ENCODE measurements around the gene PPP1CC.
"Not testable (repeated sequence)": the region's sequence is repeated elsewhere in the genome, so short reads cannot be mapped to it uniquely, and the experiment has no call there.

PPP1CC gene

GRCh38 chr12:110756611-110757010, 13.9 kb upstream of the PPP1CC start:
- in situ Hi-C loops (cut with MboI; ENCODE audit: low sequenced_read_pairs) = no loop called here

- in situ Hi-C loops (cut with MboI; ENCODE audit: low sequenced_read_pairs) = no loop called here
Observed at GRCh38 chr12:110754101-110754793, 11.6 kb upstream of the PPP1CC start.

GRCh38 chr12:110750784-110751461, 8.2 kb upstream of the PPP1CC start:
- in situ Hi-C loops (cut with MboI; ENCODE audit: low sequenced_read_pairs) = no loop called here

GRCh38 chr12:110746550-110746949, 3.9 kb upstream of the PPP1CC start:
- in situ Hi-C loops (cut with MboI; ENCODE audit: low sequenced_read_pairs) = no loop called here

GRCh38 chr12:110745542-110746284, 3.0 kb upstream of the PPP1CC start:
- in situ Hi-C loops (cut with MboI; ENCODE audit: low sequenced_read_pairs) = no loop called here

GRCh38 chr12:110744601-110745264, 2.0 kb upstream of the PPP1CC start:
- in situ Hi-C loops (cut with MboI; ENCODE audit: low sequenced_read_pairs) = no loop called here

- in situ Hi-C loops (cut with MboI; ENCODE audit: low sequenced_read_pairs) = no loop called here
Observed at GRCh38 chr12:110744151-110744571, 1.5 kb upstream of the PPP1CC start.

GRCh38 chr12:110743571-110744093, 941 bp upstream of the PPP1CC start:
- in situ Hi-C loops (cut with MboI; ENCODE audit: low sequenced_read_pairs) = no loop called here

GRCh38 chr12:110742096-110742717, 484 bp downstream of the PPP1CC start:
- in situ Hi-C loops (cut with MboI; ENCODE audit: low sequenced_read_pairs) = no loop called here

- in situ Hi-C loops (cut with MboI; ENCODE audit: low sequenced_read_pairs) = no loop called here
Observed at GRCh38 chr12:110741341-110742095, 1.2 kb downstream of the PPP1CC start.

- in situ Hi-C loops (cut with MboI; ENCODE audit: low sequenced_read_pairs) = no loop called here
Observed at GRCh38 chr12:110739894-110740293, 2.8 kb downstream of the PPP1CC start.

- in situ Hi-C loops (cut with MboI; ENCODE audit: low sequenced_read_pairs) = no loop called here
Observed at GRCh38 chr12:110739488-110739887, 3.2 kb downstream of the PPP1CC start.

- in situ Hi-C loops (cut with MboI; ENCODE audit: low sequenced_read_pairs) = no loop called here
Observed at GRCh38 chr12:110737532-110737931, 5.2 kb downstream of the PPP1CC start.

GRCh38 chr12:110737016-110737415, 5.7 kb downstream of the PPP1CC start:
- in situ Hi-C loops (cut with MboI; ENCODE audit: low sequenced_read_pairs) = not testable (repeated sequence)

GRCh38 chr12:110733900-110734299, 8.8 kb downstream of the PPP1CC start:
- in situ Hi-C loops (cut with MboI; ENCODE audit: low sequenced_read_pairs) = no loop called here

GRCh38 chr12:110733089-110733715, 9.5 kb downstream of the PPP1CC start:
- in situ Hi-C loops (cut with MboI; ENCODE audit: low sequenced_read_pairs) = no loop called here

GRCh38 chr12:110732572-110732971, 10.1 kb downstream of the PPP1CC start:
- in situ Hi-C loops (cut with MboI; ENCODE audit: low sequenced_read_pairs) = no loop called here

- in situ Hi-C loops (cut with MboI; ENCODE audit: low sequenced_read_pairs) = no loop called here
Observed at GRCh38 chr12:110731479-110731878, 11.2 kb downstream of the PPP1CC start.

- in situ Hi-C loops (cut with MboI; ENCODE audit: low sequenced_read_pairs) = no loop called here
Observed at GRCh38 chr12:110728628-110729027, 14.1 kb downstream of the PPP1CC start.

Measured in hTERT RPE-1 (cell line).